ENCODE data around the gene METTL1.
A peak's percentile ranks its signal among the peaks of the same experiment; 100 is the strongest.

The METTL1 gene

GRCh38 chr12:57756406-57757341, 15.2 kb downstream of the METTL1 start:
- TF ChIP-seq CTCF (IDR thresholded peaks at IDR 0.05; ENCODE audit: insufficient read depth, low read length, poor library complexity, severe bottlenecking) = peak; percentile 77

DNA sequence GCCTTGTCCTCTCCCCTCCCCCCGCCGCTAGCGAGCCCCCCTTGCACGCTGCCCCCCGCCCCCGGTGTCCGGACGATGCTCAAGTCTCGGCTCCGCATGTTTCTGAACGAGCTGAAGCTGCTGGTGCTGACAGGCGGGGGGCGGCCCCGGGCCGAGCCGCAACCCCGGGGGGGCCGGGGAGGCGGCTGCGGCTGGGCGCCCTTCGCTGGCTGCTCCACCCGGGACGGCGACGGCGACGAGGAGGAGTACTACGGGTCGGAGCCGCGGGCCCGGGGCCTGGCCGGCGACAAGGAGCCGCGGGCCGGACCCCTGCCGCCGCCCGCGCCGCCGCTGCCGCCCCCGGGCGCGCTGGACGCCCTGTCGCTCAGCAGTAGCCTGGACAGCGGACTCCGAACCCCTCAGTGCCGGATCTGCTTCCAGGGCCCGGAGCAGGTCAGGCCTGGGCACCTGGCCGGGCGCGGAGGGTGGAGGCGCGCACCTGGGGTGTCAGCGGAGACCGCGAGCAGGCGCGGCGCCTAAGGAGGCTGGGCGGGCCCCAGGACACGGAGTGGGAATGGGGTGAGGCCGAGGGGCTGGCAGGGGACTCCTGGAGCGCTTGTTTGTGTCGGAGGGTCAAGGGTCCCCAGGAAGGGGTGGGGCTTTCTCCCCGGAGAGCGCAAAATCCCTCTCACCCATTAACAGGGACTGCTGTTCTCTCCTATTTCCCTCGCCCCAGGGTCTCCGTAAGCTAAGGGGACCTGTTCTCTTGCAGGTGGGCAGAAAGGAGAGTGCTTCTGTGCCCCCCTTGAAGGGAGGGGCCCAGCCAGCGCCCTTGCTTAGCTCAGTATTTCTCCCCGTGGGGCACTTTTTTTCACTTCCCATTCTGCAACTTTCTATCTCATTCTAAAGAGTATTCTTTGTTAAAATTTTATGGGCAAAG, 16.2 kb downstream of the METTL1 start:
- Histone ChIP-seq H3K27me3 (replicated peaks; ENCODE audit: control insufficient read depth, insufficient read depth, low read length) (no peaks in the 10 kb centered on the region), H3K4me3 (replicated peaks; ENCODE audit: low read depth, low read length) (peak overlapping the region; percentile 74), H3K36me3 (ENCODE audit: control insufficient read depth, insufficient read depth, low read length) (peaks cover 9% of the 10 kb centered on the region)
- no peak for TF ChIP-seq CTCF (IDR thresholded peaks at IDR 0.05; ENCODE audit: insufficient read depth, low read length, poor library complexity, severe bottlenecking)
- peak; percentile 37 for DNase-seq (ENCODE audit: extremely low read depth, insufficient read length)

More at GRCh38 chr12:57756406-57757341, 15.2 kb downstream of the METTL1 start:
- Histone ChIP-seq H3K36me3 (ENCODE audit: control insufficient read depth, insufficient read depth, low read length) (peaks cover 8% of the 10 kb centered on the region), H3K27me3 (replicated peaks; ENCODE audit: control insufficient read depth, insufficient read depth, low read length) (no peaks in the 10 kb centered on the region), H3K4me3 (replicated peaks; ENCODE audit: low read depth, low read length) (peak overlapping the region; percentile 74)
- peak; percentile 50 for DNase-seq (ENCODE audit: extremely low read depth, insufficient read length)

DNA sequence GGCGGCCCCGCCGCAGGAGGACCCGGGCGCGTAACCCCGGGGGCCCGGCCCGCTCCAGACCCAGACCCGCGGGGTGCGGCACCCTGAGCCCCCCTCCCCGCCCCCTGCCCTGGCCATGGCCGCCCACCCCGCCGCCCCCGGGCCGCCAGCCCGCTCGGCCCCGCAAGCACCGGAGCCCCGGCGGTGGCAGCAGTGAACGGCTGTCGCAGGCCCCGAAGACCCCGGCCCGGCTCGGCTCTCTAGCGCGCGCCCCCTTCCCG, 16.8 kb downstream of the METTL1 start:
- TF ChIP-seq CTCF (IDR thresholded peaks at IDR 0.05; ENCODE audit: insufficient read depth, low read length, poor library complexity, severe bottlenecking) = no peak
- no peak for DNase-seq (ENCODE audit: extremely low read depth, insufficient read length)
- peak overlapping the region; percentile 74 for H3K4me3 ChIP-seq (replicated peaks; ENCODE audit: low read depth, low read length)
- peaks cover 12% of the 10 kb centered on the region for H3K36me3 ChIP-seq (ENCODE audit: control insufficient read depth, insufficient read depth, low read length)
- H3K27me3 ChIP-seq (replicated peaks; ENCODE audit: control insufficient read depth, insufficient read depth, low read length) = no peaks in the 10 kb centered on the region

GRCh38 chr12:57754411-57755193, 17.3 kb downstream of the METTL1 start, which contains the start of gene MARCHF9:
Gene MARCHF9 (plus strand): TSS chr12:57755103. CDS start chr12:57755529, 426 bp downstream.
- Histone ChIP-seq H3K27me3 (replicated peaks; ENCODE audit: control insufficient read depth, insufficient read depth, low read length) (no peaks in the 10 kb centered on the region), H3K4me3 (replicated peaks; ENCODE audit: low read depth, low read length) (peak within 1 kb of the TSS; percentile 74), H3K36me3 (ENCODE audit: control insufficient read depth, insufficient read depth, low read length) (peaks cover 12% of the 10 kb centered on the region)
- DNase-seq (ENCODE audit: extremely low read depth, insufficient read length) = peak; percentile 86
- no peak for TF ChIP-seq CTCF (IDR thresholded peaks at IDR 0.05; ENCODE audit: insufficient read depth, low read length, poor library complexity, severe bottlenecking)

GRCh38 chr12:57753756-57754337, 18.1 kb downstream of the METTL1 start:
- peaks cover 12% of the 10 kb centered on the region for H3K36me3 ChIP-seq (ENCODE audit: control insufficient read depth, insufficient read depth, low read length)
- H3K27me3 ChIP-seq (replicated peaks; ENCODE audit: control insufficient read depth, insufficient read depth, low read length) = no peaks in the 10 kb centered on the region
- no peak for TF ChIP-seq CTCF (IDR thresholded peaks at IDR 0.05; ENCODE audit: insufficient read depth, low read length, poor library complexity, severe bottlenecking)
- no peak overlapping the region for H3K4me3 ChIP-seq (replicated peaks; ENCODE audit: low read depth, low read length)
- DNase-seq (ENCODE audit: extremely low read depth, insufficient read length) = no peak

Measured in GM06990 (cell line).